ENCODE results near the gene FXYD5. TPM values are rescaled to one million over a fixed set of nuclear protein-coding genes. Genes with fewer than 3 reads are reported as not detected.

FXYD5 gene
- total and polyA plus RNA-seq, 9 donors: 13.3 to 28.1 (median 20.0) TPM

- H3K27ac ChIP-seq (ENCODE audit: low read length): no peak overlapping the region
- no peaks in the 10 kb centered on the region for H3K36me3 ChIP-seq (ENCODE audit: control insufficient read depth, insufficient read depth, low read length)
- no peak for DNase-seq
- no peaks in the 10 kb centered on the region for H3K9me3 ChIP-seq (replicated peaks; ENCODE audit: control insufficient read depth, low read depth, low read length)
- no peak overlapping the region for H3K4me3 ChIP-seq (ENCODE audit: low read length)
- peaks cover 8% of the 10 kb centered on the region for H3K27me3 ChIP-seq (ENCODE audit: control insufficient read depth, insufficient read depth, low read length)
- peaks cover 30% of the 10 kb centered on the region for H3K4me1 ChIP-seq (ENCODE audit: control insufficient read depth, insufficient read depth, low read length)
- WGBS (ENCODE audit: insufficient coverage): 90% methylated on average over 6 of the region's 9 CpGs
Measured at GRCh38 chr19:35119578-35120155, 34.9 kb upstream of the FXYD5 start.

GRCh38 chr19:35120492-35120891, 34.0 kb upstream of the FXYD5 start:
- DNase-seq: peak; percentile 74

GRCh38 chr19:35120898-35121297, 33.6 kb upstream of the FXYD5 start:
- Histone ChIP-seq H3K27ac (ENCODE audit: low read length) (no peak overlapping the region), H3K27me3 (ENCODE audit: control insufficient read depth, insufficient read depth, low read length) (peaks cover 3% of the 10 kb centered on the region), H3K4me3 (ENCODE audit: low read length) (no peak overlapping the region), H3K9me3 (replicated peaks; ENCODE audit: control insufficient read depth, low read depth, low read length) (no peaks in the 10 kb centered on the region), H3K4me1 (ENCODE audit: control insufficient read depth, insufficient read depth, low read length) (peaks cover 35% of the 10 kb centered on the region), H3K36me3 (ENCODE audit: control insufficient read depth, insufficient read depth, low read length) (no peaks in the 10 kb centered on the region)
- WGBS (ENCODE audit: insufficient coverage): 41% methylated on average over 3 of the region's 7 CpGs
- no peak for DNase-seq

More at GRCh38 chr19:35120492-35120891, 34.0 kb upstream of the FXYD5 start:
- Histone ChIP-seq H3K27ac (ENCODE audit: low read length) (no peak overlapping the region), H3K4me3 (ENCODE audit: low read length) (no peak overlapping the region), H3K4me1 (ENCODE audit: control insufficient read depth, insufficient read depth, low read length) (peaks cover 31% of the 10 kb centered on the region), H3K9me3 (replicated peaks; ENCODE audit: control insufficient read depth, low read depth, low read length) (no peaks in the 10 kb centered on the region), H3K36me3 (ENCODE audit: control insufficient read depth, insufficient read depth, low read length) (no peaks in the 10 kb centered on the region), H3K27me3 (ENCODE audit: control insufficient read depth, insufficient read depth, low read length) (peaks cover 4% of the 10 kb centered on the region)
- WGBS (ENCODE audit: insufficient coverage): 4% methylated on average over 4 of the region's 7 CpGs

GRCh38 chr19:35122687-35123551, 31.6 kb upstream of the FXYD5 start:
- Histone ChIP-seq H3K36me3 (ENCODE audit: control insufficient read depth, insufficient read depth, low read length) (no peaks in the 10 kb centered on the region), H3K27ac (ENCODE audit: low read length) (no peak overlapping the region), H3K4me1 (ENCODE audit: control insufficient read depth, insufficient read depth, low read length) (peaks cover 47% of the 10 kb centered on the region), H3K27me3 (ENCODE audit: control insufficient read depth, insufficient read depth, low read length) (no peaks in the 10 kb centered on the region), H3K4me3 (ENCODE audit: low read length) (no peak overlapping the region), H3K9me3 (replicated peaks; ENCODE audit: control insufficient read depth, low read depth, low read length) (no peaks in the 10 kb centered on the region)
- peak; percentile 34 for DNase-seq
- 65% methylated on average over 8 of the region's 19 CpGs for WGBS (ENCODE audit: insufficient coverage)

- H3K27me3 ChIP-seq (ENCODE audit: control insufficient read depth, insufficient read depth, low read length): no peaks in the 10 kb centered on the region
- H3K36me3 ChIP-seq (ENCODE audit: control insufficient read depth, insufficient read depth, low read length): no peaks in the 10 kb centered on the region
- peaks cover 47% of the 10 kb centered on the region for H3K4me1 ChIP-seq (ENCODE audit: control insufficient read depth, insufficient read depth, low read length)
- DNase-seq: no peak
- no peaks in the 10 kb centered on the region for H3K9me3 ChIP-seq (replicated peaks; ENCODE audit: control insufficient read depth, low read depth, low read length)
- no peak overlapping the region for H3K4me3 ChIP-seq (ENCODE audit: low read length)
- H3K27ac ChIP-seq (ENCODE audit: low read length): peak overlapping the region; percentile 47
- WGBS (ENCODE audit: insufficient coverage): 82% methylated on average over 1 of the region's 5 CpGs
Measured at GRCh38 chr19:35123573-35123972, 31.0 kb upstream of the FXYD5 start.

- Histone ChIP-seq H3K27ac (ENCODE audit: low read length) (peak overlapping the region; percentile 84), H3K4me1 (ENCODE audit: control insufficient read depth, insufficient read depth, low read length) (peaks cover 47% of the 10 kb centered on the region), H3K9me3 (replicated peaks; ENCODE audit: control insufficient read depth, low read depth, low read length) (no peaks in the 10 kb centered on the region), H3K27me3 (ENCODE audit: control insufficient read depth, insufficient read depth, low read length) (no peaks in the 10 kb centered on the region), H3K4me3 (ENCODE audit: low read length) (peak overlapping the region; percentile 67), H3K36me3 (ENCODE audit: control insufficient read depth, insufficient read depth, low read length) (no peaks in the 10 kb centered on the region)
- DNase-seq: peak; percentile 98
- 4% methylated on average over 37 of the region's 42 CpGs for WGBS (ENCODE audit: insufficient coverage)
Measured at GRCh38 chr19:35124098-35125060, 30.2 kb upstream of the FXYD5 start.

GRCh38 chr19:35125270-35125717, 29.2 kb upstream of the FXYD5 start:
- no peak overlapping the region for H3K4me3 ChIP-seq (ENCODE audit: low read length)
- H3K36me3 ChIP-seq (ENCODE audit: control insufficient read depth, insufficient read depth, low read length): no peaks in the 10 kb centered on the region
- 85% methylated on average over 17 of the region's 19 CpGs for WGBS (ENCODE audit: insufficient coverage)
- no peaks in the 10 kb centered on the region for H3K27me3 ChIP-seq (ENCODE audit: control insufficient read depth, insufficient read depth, low read length)
- no peak overlapping the region for H3K27ac ChIP-seq (ENCODE audit: low read length)
- H3K4me1 ChIP-seq (ENCODE audit: control insufficient read depth, insufficient read depth, low read length): peaks cover 47% of the 10 kb centered on the region
- DNase-seq: peak; percentile 16
- H3K9me3 ChIP-seq (replicated peaks; ENCODE audit: control insufficient read depth, low read depth, low read length): no peaks in the 10 kb centered on the region

GRCh38 chr19:35125749-35126623, 28.5 kb upstream of the FXYD5 start:
- Histone ChIP-seq H3K9me3 (replicated peaks; ENCODE audit: control insufficient read depth, low read depth, low read length) (no peaks in the 10 kb centered on the region), H3K27ac (ENCODE audit: low read length) (no peak overlapping the region), H3K4me1 (ENCODE audit: control insufficient read depth, insufficient read depth, low read length) (peaks cover 42% of the 10 kb centered on the region), H3K4me3 (ENCODE audit: low read length) (no peak overlapping the region), H3K27me3 (ENCODE audit: control insufficient read depth, insufficient read depth, low read length) (no peaks in the 10 kb centered on the region), H3K36me3 (ENCODE audit: control insufficient read depth, insufficient read depth, low read length) (no peaks in the 10 kb centered on the region)
- DNase-seq: no peak
- WGBS (ENCODE audit: insufficient coverage): 76% methylated on average over 30 of the region's 35 CpGs

GRCh38 chr19:35126624-35126959, 27.9 kb upstream of the FXYD5 start:
- Histone ChIP-seq H3K27me3 (ENCODE audit: control insufficient read depth, insufficient read depth, low read length) (no peaks in the 10 kb centered on the region), H3K4me3 (ENCODE audit: low read length) (no peak overlapping the region), H3K9me3 (replicated peaks; ENCODE audit: control insufficient read depth, low read depth, low read length) (no peaks in the 10 kb centered on the region), H3K27ac (ENCODE audit: low read length) (peak overlapping the region; percentile 13), H3K36me3 (ENCODE audit: control insufficient read depth, insufficient read depth, low read length) (no peaks in the 10 kb centered on the region), H3K4me1 (ENCODE audit: control insufficient read depth, insufficient read depth, low read length) (peaks cover 42% of the 10 kb centered on the region)
- peak; percentile 68 for DNase-seq
- WGBS (ENCODE audit: insufficient coverage): 30% methylated on average over 17 of the region's 20 CpGs

All from muscle of leg (tissue), 11 donors.